Measurements from ENCODE around the gene ZFP91. TPM values are rescaled to one million over a fixed set of nuclear protein-coding genes. Genes with fewer than 3 reads are reported as not detected.

Gene ZFP91
- total RNA-seq, 2 experiments from 2014 or later, result 38.7 to 50.9 TPM

DNA sequence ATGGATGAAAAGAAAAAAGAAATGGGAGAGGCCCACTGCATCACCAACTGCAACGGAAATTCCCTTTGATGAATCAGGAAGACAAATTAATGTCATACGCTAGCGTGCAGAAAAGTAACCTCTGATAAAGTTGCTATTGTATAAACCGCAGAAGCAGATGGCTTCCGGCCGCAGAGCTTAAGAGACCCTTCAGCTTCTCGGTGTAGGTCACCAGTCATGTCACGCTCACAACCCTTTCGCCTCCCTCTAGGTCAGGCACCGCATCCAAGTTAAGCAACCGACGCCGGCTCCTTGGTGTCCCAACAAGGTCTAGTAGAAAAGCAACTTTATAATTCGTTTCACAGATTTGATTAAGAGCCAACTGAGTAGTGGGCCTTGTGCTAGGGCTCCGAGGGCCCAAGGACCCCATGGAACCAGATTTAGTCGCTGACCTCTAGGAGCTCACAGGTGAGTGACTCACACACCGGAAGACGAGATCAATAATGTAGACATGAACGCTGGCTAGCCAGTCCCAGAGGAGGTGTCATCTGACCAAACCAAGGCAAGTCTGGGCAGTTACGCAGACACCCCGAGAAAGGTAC lies 1.2 kb upstream of the ZFP91 start:
- Histone ChIP-seq H4K20me1 (ENCODE audit: insufficient read depth, low read length) (peaks cover 29% of the 10 kb centered on the region), H3K4me2 (ENCODE audit: low read length) (peak overlapping the region; percentile 96), H3K9me3 (ENCODE audit: low read length) (no peaks in the 10 kb centered on the region), H3K79me2 (ENCODE audit: insufficient read depth, low read depth, low read length) (peaks cover 74% of the 10 kb centered on the region), H3K27ac (ENCODE audit: low read depth, low read length, poor library complexity, severe bottlenecking) (peak overlapping the region; percentile 95), H3K9me2 (ENCODE audit: insufficient read depth, low read length) (no peaks in the 10 kb centered on the region), H3K4me3 (ENCODE audit: low read depth, low read length, poor library complexity, severe bottlenecking) (peak overlapping the region; percentile 79), H3K36me3 (ENCODE audit: insufficient read depth, low read length) (peaks cover 29% of the 10 kb centered on the region), H3K4me1 (ENCODE audit: insufficient read depth, low read length, poor library complexity, severe bottlenecking) (peaks cover 41% of the 10 kb centered on the region), H2AFZ (ENCODE audit: low read length) (peak overlapping the region; percentile 16; the same call in 1 of the 2 replicates)
- BruUV-seq (replicated peaks), result no TSS peak
- CTCF ChIA-PET (ENCODE audit: unreplicated experiment), result interaction anchor here (0.6 kb wide), 1 partner anchor 865 kb away, joined by 3 read pairs; the partner anchor contains the start of gene TMX2
- intact Hi-C loops (cut with micrococcal nuclease; ENCODE audit: unreplicated experiment), result loop anchor here (1.0 to 5.0 kb wide), 11 partner anchors 52 to 1250 kb away; partner anchors contain the start of genes FAM111B, OSBP, SELENOH and ZDHHC5
- peak; percentile 94 for DNase-seq (ENCODE audit: low spot score)
- TF ChIP-seq EZH2phosphoT487 (IDR thresholded peaks at IDR 0.05; ENCODE audit: borderline replicate concordance, low read depth, low read length), result no peak
- TF ChIP-seq, protein P1, sequence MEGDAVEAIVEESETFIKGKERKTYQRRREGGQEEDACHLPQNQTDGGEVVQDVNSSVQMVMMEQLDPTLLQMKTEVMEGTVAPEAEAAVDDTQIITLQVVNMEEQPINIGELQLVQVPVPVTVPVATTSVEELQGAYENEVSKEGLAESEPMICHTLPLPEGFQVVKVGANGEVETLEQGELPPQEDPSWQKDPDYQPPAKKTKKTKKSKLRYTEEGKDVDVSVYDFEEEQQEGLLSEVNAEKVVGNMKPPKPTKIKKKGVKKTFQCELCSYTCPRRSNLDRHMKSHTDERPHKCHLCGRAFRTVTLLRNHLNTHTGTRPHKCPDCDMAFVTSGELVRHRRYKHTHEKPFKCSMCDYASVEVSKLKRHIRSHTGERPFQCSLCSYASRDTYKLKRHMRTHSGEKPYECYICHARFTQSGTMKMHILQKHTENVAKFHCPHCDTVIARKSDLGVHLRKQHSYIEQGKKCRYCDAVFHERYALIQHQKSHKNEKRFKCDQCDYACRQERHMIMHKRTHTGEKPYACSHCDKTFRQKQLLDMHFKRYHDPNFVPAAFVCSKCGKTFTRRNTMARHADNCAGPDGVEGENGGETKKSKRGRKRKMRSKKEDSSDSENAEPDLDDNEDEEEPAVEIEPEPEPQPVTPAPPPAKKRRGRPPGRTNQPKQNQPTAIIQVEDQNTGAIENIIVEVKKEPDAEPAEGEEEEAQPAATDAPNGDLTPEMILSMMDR (conservative IDR thresholded peaks at IDR 0.05; ENCODE audit: low read length), result no peak
- POLR2A ChIA-PET, result interaction anchor here (0.6 to 2.8 kb wide), 8 partner anchors 10 to 696 kb away, joined by 3 to 21 read pairs (median 5); no protein-coding TSS in a partner anchor

DNA sequence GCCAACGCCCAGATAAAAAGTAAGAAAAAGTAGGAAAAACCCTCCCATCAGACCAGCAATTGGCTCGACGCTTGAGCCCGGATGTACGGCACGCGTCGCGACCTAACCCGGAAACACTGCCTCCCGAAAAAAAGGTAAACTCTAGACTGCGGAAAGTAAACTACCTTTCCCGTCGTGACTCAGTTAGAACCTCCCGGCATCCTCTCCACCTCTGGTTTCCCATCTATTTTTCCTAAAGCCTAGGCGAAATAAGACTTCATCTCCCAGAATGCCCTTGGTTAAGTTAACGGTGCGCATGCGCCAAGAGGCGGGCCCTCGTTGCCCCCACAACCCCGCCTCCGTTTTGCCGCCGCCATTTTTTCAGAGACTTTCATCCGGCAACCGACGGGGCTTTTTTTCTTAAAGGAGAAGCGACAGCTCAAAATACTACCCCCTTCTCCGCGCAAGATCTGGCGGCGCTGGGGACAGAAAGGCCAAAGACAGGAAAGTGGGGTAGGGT lies 678 bp upstream of the ZFP91 start:
- peaks cover 74% of the 10 kb centered on the region for H3K79me2 ChIP-seq (ENCODE audit: insufficient read depth, low read depth, low read length)
- peaks cover 31% of the 10 kb centered on the region for H3K36me3 ChIP-seq (ENCODE audit: insufficient read depth, low read length)
- BruUV-seq (replicated peaks), result no TSS peak
- ChIA-PET POLR2A (interaction anchor here (1.3 to 2.8 kb wide), 5 partner anchors 10 to 53 kb away, joined by 4 to 12 read pairs (median 5); no protein-coding TSS in a partner anchor), CTCF (ENCODE audit: unreplicated experiment) (no interaction called here)
- H3K4me3 ChIP-seq (ENCODE audit: low read depth, low read length, poor library complexity, severe bottlenecking), result peak overlapping the region; percentile 79
- H3K27ac ChIP-seq (ENCODE audit: low read depth, low read length, poor library complexity, severe bottlenecking), result peak overlapping the region; percentile 95
- intact Hi-C loops (cut with micrococcal nuclease; ENCODE audit: unreplicated experiment), result loop anchor here (1.0 to 5.0 kb wide), 9 partner anchors 209 to 1251 kb away; partner anchors contain the start of genes FAM111B, OSBP, SELENOH and ZDHHC5
- H2AFZ ChIP-seq (ENCODE audit: low read length), result peak overlapping the region; percentile 28; the same call in 1 of the 2 replicates
- peak overlapping the region; percentile 96 for H3K4me2 ChIP-seq (ENCODE audit: low read length)
- H4K20me1 ChIP-seq (ENCODE audit: insufficient read depth, low read length), result peaks cover 33% of the 10 kb centered on the region
- DNase-seq (ENCODE audit: low spot score), result peak; percentile 97
- H3K9me2 ChIP-seq (ENCODE audit: insufficient read depth, low read length), result no peaks in the 10 kb centered on the region
- peaks cover 44% of the 10 kb centered on the region for H3K4me1 ChIP-seq (ENCODE audit: insufficient read depth, low read length, poor library complexity, severe bottlenecking)
- TF ChIP-seq EZH2phosphoT487 (IDR thresholded peaks at IDR 0.05; ENCODE audit: borderline replicate concordance, low read depth, low read length), result no peak
- TF ChIP-seq, protein P1 (conservative IDR thresholded peaks at IDR 0.05; ENCODE audit: low read length), result no peak
- H3K9me3 ChIP-seq (ENCODE audit: low read length), result no peaks in the 10 kb centered on the region

Measured in OCI-LY7 (cell line).